Endometrial microvascular endothelial cells (primary cell): ENCODE data around the gene SLC22A14. TPM values are rescaled to one million over a fixed set of nuclear protein-coding genes. Genes with fewer than 3 reads are reported as not detected.

Experiments
- in situ Hi-C: cut with HindIII; loops from 2 replicates; pipeline ENCODE4 v1.10.0; 2017; ENCODE audit warnings: low sequenced_read_pairs, low pct_unique_long_range_greater_than_20kb; ENCODE audit errors: inconsistent ontology term
- total RNA-seq: library from RNA; depleted of rRNA; stranded (reverse); fragments of >200 nt; gene quantifications from one replicate; pipeline ENCODE4 v1.2.3, GENCODE V29; 2015; ENCODE audit errors: inconsistent ontology term

Gene SLC22A14
- total RNA-seq, 1 donor from 2014 or later, result not detected

GRCh38 chr3:38364721-38365400, 82.8 kb downstream of the SLC22A14 start:
- in situ Hi-C loops, result no loop called here

GRCh38 chr3:38365469-38366062, 83.5 kb downstream of the SLC22A14 start:
- in situ Hi-C loops, result no loop called here

- in situ Hi-C loops, result no loop called here
These were observed 84.0 kb downstream of the SLC22A14 start for GRCh38 chr3:38366082-38366481.

- in situ Hi-C loops, result no loop called here
These were observed 85.7 kb downstream of the SLC22A14 start for GRCh38 chr3:38367779-38368178.

Other genes with a start within 250 kb of the SLC22A14 start
- not detected for gene DLEC1, start 243.1 kb upstream of the SLC22A14 start, total RNA-seq
- 53.8 TPM for gene ACAA1, start 145.2 kb upstream of the SLC22A14 start, total RNA-seq
- gene MYD88, start 143.6 kb upstream of the SLC22A14 start, total RNA-seq, result 39.3 TPM
- 31.7 TPM for gene OXSR1, start 116.8 kb upstream of the SLC22A14 start, total RNA-seq
- gene SLC22A13, start 16.5 kb upstream of the SLC22A14 start, total RNA-seq, result not detected
- gene XYLB, start 64.5 kb downstream of the SLC22A14 start, total RNA-seq, result 0.84 TPM
- gene ACVR2B, start 171.6 kb downstream of the SLC22A14 start, total RNA-seq, result 0.28 TPM
- gene EXOG, start 214.0 kb downstream of the SLC22A14 start, total RNA-seq, result 14.7 TPM